CD4-positive, alpha-beta T cell treated with Interleukin-10 for 1 hour (primary cell): ENCODE measurements around the gene LMTK3.
"Not testable (repeated sequence)": the region's sequence is repeated elsewhere in the genome, so short reads cannot be mapped to it uniquely, and the experiment has no call there.

Source experiments
- DNase-seq: peaks from one replicate; pipeline ENCODE4 v3.0.0-alpha.2; 2020

The LMTK3 gene

GRCh38 chr19:48502350-48503018 lies 9.2 kb downstream of the LMTK3 start:
- DNase-seq = no peak

GRCh38 chr19:48501494-48502349 lies 9.9 kb downstream of the LMTK3 start:
- DNase-seq = peak; percentile 84

GRCh38 chr19:48500830-48501493 lies 10.7 kb downstream of the LMTK3 start:
- no peak for DNase-seq

DNA sequence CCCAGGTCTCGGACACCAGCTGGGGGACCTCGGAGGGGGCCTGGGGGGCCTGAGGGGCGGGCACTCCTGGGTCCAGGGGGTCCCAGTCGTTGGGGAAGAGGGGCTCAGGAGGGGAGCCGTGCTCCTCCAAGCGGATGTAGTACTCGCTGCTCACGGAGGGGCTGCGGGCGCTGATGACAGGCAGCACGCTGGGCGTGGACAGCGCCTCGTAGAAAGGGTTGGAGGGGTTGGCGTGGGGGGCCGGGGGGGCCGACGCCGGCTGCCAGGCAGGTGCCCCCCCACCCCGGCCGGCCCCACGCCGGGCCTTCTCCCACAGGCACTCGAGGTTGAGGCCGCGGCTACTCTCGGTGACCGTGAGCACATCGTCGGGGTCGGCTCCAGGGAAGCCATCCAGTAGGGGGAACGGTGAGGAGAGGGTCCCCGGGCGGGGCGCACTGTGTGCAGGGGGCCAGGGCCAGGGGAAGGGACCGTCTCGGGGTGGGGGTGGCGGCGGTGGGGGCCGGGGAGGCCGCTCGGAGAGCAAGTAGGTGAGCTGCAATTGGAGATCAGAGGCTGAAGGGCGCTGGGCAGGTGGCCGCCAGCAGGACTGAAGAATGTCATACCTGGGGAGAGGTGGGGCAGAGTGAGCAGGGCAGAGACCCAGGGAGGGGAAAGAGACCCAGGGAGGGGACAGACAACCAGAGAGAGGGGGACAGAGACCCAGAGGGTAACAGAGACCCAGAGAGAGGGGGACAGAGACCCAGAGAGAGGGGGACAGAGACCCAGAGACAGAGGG lies 12.1 kb downstream of the LMTK3 start:
- no peak for DNase-seq

DNA sequence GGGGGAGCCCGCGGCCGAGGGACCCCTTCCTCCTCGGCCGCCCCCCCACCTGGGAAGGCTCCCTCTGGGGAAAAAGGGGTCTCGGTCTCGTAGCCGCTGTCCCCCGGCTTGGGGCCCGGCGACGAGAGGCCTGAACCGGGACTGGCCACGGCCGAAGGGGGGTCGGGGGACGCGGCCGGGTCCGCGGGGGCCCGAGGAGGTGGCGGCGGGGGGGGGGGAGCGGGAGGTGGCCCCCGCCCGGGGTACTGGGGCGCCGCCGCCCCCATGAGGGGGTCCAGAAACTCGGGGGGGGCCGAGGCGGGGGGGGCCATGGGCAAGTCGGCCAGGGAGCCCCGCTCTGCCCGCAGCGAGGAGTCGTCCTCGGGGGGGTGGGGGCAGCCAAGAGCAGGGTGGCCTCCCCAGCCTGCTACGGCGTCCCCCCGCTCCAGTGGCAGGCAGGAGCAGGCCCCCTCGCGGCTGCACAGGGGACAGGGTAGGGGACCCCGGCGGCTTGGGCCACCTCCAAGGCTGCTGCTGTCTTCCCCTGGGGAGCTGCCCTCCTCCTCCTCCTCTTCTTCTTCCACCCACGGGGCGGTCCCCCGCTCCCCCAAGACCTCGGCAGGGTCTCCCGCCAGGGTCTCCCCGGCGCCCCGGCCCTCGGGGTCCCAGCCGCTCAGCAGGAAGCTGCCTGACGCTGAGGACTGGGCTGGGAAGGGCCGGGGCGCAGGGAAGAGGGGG lies 12.9 kb downstream of the LMTK3 start:
- no peak for DNase-seq

GRCh38 chr19:48497728-48498594 lies 13.7 kb downstream of the LMTK3 start:
- no peak for DNase-seq

- no peak for DNase-seq
These were observed 14.5 kb downstream of the LMTK3 start for GRCh38 chr19:48496959-48497727.

GRCh38 chr19:48495396-48495795 lies 16.2 kb downstream of the LMTK3 start:
- no peak for DNase-seq

- DNase-seq = no peak
These were observed 17.8 kb downstream of the LMTK3 start for GRCh38 chr19:48493718-48494401.

- DNase-seq = peak; percentile 86
These were observed 18.5 kb downstream of the LMTK3 start for GRCh38 chr19:48492925-48493717.

DNA sequence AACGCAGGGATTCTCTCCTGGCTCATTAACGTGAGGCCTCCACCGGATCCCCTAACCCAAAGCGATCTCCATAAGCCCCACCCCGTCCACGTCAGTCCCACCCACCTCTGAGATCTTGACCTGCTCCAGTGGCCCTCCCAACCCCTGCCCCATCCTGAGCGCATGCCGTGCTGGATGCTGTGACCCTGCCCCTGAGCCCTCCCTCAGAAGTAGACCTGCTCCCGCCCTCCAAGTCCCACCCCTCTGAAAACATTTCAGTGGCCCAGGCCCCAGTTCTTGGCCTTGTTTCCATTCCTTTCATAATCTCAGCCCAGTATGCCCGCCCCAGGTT lies 19.9 kb downstream of the LMTK3 start:
- no peak for DNase-seq

DNA sequence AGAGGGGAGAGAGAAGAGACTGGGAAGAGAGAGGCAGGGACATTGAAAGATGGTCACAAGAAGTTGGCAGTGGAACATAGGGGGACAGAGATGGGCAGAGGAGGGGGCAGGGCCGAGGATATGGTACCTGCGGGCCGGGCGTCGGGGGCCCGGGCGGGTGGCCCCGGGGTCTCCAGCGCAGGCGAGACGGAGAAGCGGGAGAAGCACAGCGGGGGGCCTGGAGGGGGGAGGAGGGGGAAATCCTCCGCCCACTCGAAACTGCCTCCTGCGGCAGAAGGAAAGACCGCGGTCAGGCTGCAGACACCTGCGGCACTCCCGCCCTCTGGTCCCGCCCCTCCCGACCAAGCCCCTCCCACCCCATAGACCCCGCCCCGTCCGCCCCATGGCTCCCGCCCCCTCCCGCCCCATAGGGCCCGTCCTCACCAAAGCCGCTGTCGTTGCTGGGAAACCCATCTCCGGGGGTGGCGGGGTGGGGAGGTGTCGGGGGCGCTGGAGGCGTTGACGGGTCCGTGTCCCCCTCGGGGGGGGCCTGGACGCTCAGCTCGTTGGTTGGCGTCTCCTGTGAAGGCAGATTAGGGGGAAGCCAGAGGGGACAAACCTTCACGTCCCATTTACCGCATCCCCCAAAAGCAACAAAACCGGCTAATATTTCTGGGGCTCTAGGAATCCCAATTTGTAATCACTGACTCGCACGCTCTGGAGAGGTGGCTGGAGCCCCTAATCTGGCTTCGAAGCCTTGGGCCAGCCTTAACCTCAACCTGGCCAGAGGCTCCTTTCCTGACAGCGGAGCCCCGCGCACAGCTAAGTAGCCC lies 20.4 kb downstream of the LMTK3 start:
- DNase-seq = peak; percentile 76

GRCh38 chr19:48489608-48490216 lies 21.9 kb downstream of the LMTK3 start:
- DNase-seq = peak; percentile 84

- not testable (repeated sequence) for DNase-seq
These were observed 23.2 kb downstream of the LMTK3 start for GRCh38 chr19:48488478-48488877.

GRCh38 chr19:48487948-48488347 lies 23.7 kb downstream of the LMTK3 start:
- DNase-seq = no peak

DNA sequence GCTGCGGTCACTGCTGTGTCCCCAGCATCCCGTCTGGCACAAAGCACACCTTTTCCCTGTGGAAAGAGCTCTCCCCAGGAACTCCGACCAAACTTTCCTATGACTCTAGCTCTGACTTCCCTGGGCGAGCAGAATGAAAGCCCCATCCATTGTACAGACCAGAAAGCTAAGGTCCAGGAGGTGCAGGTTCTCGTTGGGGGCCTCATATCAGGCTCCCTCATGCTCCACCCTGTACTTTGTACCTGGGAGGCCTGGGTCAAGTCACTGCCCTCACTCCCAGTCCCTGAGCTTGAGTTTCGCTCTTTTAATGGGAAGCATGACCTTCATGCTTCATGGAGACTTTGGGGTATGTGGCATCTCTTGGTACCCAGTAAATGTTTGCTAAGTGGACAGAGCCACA lies 24.1 kb downstream of the LMTK3 start:
- DNase-seq = no peak

DNA sequence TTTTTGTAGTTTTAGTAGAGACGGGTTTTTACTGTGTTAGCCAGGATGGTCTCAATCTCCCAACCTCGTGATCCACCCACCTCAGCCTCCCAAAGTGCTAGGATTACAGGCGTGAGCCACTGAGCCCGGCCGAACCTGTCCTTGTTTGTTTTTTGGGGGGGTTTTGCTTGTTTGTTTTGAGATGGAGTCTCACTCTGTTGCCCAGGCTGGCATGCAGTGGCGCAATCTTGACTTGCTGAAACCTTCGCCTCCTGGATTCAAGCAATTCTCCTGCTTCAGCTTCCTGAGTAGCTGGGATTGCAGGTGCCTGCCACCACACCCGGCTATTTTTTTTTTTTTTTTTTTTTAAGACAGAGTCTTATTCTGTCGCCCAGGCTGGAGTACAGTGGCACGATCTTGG lies 24.9 kb downstream of the LMTK3 start:
- not testable (repeated sequence) for DNase-seq
